GM06990 (cell line): ENCODE data around the gene IGF1R.

Source experiments
- DNase-seq: peaks from one replicate; pipeline ENCODE4 v3.0.0-alpha.2; 2011; ENCODE audit not compliant: insufficient read length; ENCODE audit errors: extremely low read depth
- H3K27me3 ChIP-seq: replicated peaks from 2 replicates; pipeline ENCODE4 v1.6.0; 2011; ENCODE audit warnings: low read length; ENCODE audit not compliant: control insufficient read depth, insufficient read depth
- H3K36me3 ChIP-seq: 2 replicates; pipeline ENCODE4 v1.5.1; 2011; ENCODE audit warnings: low read length; ENCODE audit not compliant: control insufficient read depth, insufficient read depth
- H3K4me3 ChIP-seq: replicated peaks from 2 replicates; pipeline ENCODE4 v1.5.1; 2011; ENCODE audit warnings: low read depth, mild to moderate bottlenecking, control low read depth, low read length
- TF ChIP-seq, protein P1 (sequence below): IDR thresholded peaks from 2 replicates; pipeline ENCODE4 v1.5.1; 2011; ENCODE audit warnings: low read length, control low read depth, mild to moderate bottlenecking, inconsistent platforms; ENCODE audit not compliant: insufficient read depth, poor library complexity, severe bottlenecking

The IGF1R gene

DNA sequence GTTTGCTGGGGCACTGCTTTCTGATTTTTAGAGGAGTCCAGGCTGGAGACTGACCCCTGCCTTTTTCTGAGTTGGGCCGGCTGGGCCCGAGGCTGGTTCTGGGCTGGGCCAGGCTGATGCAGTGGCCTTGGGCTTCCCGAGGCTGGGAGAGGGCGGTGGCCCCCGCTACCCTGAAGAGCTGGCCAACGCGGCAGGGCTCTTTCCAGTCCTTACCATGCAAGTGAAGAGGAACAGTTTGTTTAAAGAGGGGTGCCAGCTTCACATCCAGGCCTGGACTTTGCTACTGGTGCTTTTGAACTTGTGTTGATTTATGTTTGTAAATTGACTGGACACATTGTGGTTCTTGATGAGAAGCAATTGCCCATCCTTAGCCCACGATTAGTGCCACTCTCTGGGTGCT lies 15.3 kb downstream of the IGF1R start:
- no peak for DNase-seq
- H3K27me3 ChIP-seq, result no peaks in the 10 kb centered on the region
- TF ChIP-seq, protein P1, sequence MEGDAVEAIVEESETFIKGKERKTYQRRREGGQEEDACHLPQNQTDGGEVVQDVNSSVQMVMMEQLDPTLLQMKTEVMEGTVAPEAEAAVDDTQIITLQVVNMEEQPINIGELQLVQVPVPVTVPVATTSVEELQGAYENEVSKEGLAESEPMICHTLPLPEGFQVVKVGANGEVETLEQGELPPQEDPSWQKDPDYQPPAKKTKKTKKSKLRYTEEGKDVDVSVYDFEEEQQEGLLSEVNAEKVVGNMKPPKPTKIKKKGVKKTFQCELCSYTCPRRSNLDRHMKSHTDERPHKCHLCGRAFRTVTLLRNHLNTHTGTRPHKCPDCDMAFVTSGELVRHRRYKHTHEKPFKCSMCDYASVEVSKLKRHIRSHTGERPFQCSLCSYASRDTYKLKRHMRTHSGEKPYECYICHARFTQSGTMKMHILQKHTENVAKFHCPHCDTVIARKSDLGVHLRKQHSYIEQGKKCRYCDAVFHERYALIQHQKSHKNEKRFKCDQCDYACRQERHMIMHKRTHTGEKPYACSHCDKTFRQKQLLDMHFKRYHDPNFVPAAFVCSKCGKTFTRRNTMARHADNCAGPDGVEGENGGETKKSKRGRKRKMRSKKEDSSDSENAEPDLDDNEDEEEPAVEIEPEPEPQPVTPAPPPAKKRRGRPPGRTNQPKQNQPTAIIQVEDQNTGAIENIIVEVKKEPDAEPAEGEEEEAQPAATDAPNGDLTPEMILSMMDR, result no peak
- no peaks in the 10 kb centered on the region for H3K36me3 ChIP-seq
- H3K4me3 ChIP-seq, result no peak overlapping the region

DNA sequence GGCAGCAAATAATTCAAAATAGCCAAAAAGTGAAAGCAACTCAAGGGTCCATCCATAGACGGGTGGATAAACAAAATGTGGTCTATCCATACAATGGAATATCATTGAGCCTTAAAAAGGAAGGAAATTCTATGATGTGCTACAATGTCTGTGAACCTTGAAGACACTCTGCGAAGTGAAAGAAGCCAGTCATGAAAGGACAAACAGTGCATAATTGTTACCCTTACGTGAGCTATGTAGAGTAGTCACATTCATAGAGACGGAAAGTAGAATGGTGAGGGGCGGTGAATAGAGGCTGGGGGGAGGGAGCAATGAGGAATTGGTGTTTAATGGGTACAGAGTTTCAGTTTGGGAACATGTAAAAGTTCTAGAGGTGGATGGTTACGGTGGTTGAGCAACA lies 18.1 kb downstream of the IGF1R start:
- Histone ChIP-seq H3K27me3 (no peaks in the 10 kb centered on the region), H3K36me3 (no peaks in the 10 kb centered on the region)
- TF ChIP-seq, protein P1, result no peak

DNA sequence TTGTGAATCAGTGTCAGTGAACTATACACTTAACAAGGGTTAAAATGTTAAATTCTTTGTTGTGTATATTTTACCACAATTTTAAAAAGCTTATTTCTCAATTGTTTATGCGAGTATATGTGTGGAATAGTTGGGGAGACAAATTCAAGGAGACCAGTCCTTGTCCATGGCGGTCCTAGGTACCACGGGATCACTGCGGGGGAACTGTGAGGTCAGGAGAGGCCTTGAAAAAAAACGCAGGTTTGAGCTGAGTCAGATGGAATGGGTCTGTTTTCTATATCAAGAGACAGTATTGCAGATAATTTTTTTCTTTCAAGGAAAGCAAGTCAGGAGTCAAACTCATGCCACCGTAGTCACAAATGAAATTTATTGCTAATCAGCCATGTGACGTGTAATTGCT lies 18.5 kb downstream of the IGF1R start:
- H3K27me3 ChIP-seq, result no peaks in the 10 kb centered on the region
- H3K4me3 ChIP-seq, result no peak overlapping the region
- no peak for DNase-seq
- no peaks in the 10 kb centered on the region for H3K36me3 ChIP-seq
- TF ChIP-seq, protein P1, result no peak

More for the DNA sequence above, 18.1 kb downstream of the IGF1R start:
- DNase-seq, result no peak
- H3K4me3 ChIP-seq, result no peak overlapping the region

DNA sequence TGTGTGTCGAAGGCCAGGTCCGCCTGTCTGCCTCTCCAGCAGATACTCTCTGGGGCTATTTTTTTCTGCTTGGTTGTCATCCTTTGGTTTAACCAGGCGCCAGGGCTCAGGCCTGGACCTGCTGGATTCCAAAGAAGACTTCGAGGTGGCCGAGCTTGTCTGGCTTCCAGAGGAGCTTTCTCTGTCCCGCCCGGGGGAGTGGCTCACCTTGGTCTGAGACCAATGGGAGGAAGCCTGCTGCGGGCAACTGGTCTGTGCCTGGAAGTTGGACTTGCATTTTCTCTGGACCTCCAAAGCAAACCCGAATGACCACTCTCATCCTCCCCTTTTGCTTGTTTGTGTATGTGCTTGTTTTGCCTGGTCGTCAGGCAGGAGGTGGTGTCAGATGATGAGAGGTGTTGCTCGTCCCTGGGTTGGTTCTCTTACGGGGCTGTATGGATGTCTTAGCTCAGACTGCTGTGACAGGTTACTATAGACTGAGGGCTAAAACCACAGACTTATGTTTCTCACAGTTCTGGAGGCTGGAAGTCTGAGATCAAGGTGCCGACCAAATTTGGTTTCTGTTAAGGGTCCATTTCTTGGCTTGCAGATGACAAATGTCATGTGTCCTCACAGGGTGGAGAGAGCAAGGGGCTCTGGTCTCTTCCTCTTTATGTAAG lies 19.3 kb downstream of the IGF1R start:
- Histone ChIP-seq H3K4me3 (no peak overlapping the region), H3K27me3 (no peaks in the 10 kb centered on the region), H3K36me3 (no peaks in the 10 kb centered on the region)
- no peak for DNase-seq
- TF ChIP-seq, protein P1, result no peak

DNA sequence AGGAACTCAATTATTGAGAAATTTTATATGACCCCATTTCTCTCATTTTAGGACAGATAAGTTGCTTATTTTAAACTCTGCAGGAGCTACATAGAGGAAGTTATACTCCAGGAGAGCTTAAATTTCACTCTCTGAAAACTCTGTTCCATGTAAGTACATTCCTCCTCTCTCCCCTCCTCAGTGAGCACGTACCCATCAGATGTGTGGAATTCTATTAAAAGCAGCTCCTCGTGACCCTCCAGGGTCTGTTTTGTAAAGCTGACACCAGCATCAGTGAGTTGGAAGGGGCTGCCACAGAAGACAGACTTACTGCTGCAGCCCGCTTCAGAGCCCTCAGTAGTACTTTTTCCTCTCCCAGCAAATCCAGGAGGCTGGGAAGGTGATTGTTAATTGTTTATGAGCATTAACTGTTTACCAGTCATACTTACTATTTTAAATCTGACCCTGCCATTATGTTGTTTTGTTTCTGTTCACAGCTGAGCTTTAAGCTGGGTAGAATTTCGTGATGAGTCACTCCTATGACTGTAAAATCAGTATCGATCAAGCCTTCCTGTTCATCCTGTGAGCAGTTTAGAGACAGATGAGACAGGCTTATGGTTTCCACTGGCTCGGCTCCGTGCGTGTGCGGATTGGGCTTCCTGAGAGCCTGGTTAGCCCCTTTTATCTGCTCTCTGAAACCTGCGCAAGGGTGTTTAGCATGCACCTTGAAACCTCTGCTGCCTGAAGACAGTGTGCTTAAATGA lies 20.4 kb downstream of the IGF1R start:
- TF ChIP-seq, protein P1, result no peak
- Histone ChIP-seq H3K36me3 (no peaks in the 10 kb centered on the region), H3K4me3 (no peak overlapping the region), H3K27me3 (no peaks in the 10 kb centered on the region)
- DNase-seq, result no peak

DNA sequence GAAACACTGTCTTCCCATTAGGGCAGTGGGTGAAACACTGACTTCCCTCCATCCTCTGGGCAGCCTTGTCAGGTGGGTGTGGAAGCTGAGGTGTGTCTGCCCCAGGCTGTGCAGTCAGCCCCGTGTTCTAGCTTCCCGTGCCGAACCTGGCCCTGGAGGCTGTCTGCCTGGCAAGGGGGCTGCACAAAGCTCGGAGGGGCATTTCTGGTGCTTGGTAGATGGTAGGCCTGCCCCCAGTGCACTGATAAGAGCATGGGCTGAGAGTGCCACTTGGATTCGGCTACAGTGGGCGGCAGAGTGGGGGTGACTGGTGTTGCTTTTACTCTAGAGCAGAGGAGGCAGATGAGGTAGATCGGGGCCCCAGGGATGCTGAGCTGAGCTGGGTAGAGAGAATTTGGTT lies 21.3 kb downstream of the IGF1R start:
- Histone ChIP-seq H3K4me3 (no peak overlapping the region), H3K36me3 (no peaks in the 10 kb centered on the region), H3K27me3 (no peaks in the 10 kb centered on the region)
- DNase-seq, result no peak
- TF ChIP-seq, protein P1, result no peak
